GM18508 (cell line): ENCODE measurements around the gene ETV6.

ENCODE experiments used
- ATAC-seq: cut with Tn5 transposase; IDR thresholded peaks from one replicate; pipeline ENCODE4 v1.9.1; 2021; ENCODE audit warnings: moderate number of reproducible peaks; ENCODE audit not compliant: insufficient read depth, unreplicated experiment

The ETV6 gene

DNA sequence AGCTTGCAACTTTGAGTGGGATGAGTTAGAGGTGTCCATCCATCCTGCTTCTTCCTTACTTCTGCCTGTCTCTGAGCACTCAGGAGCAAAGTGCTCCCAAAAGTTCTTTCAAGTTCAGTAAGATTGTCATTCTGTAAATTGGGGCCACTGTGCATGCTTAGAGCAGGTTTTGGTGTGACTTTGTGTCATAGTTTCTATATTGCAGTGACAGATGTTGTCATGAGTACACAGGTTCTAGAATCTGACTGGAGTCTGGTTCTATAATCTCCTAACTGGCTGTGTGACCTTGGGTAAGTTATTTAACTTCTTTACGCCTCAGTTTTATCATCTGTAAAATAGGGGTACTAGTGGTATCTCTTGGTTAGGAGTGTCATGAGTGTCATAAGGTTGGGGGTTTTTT is 218.6 kb downstream of the ETV6 start:
- ATAC-seq = no peak

DNA sequence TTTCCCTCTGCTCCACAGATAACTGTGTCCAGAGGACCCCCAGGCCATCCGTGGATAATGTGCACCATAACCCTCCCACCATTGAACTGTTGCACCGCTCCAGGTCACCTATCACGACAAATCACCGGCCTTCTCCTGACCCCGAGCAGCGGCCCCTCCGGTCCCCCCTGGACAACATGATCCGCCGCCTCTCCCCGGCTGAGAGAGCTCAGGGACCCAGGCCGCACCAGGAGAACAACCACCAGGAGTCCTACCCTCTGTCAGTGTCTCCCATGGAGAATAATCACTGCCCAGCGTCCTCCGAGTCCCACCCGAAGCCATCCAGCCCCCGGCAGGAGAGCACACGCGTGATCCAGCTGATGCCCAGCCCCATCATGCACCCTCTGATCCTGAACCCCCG is 219.9 kb downstream of the ETV6 start:
- no peak for ATAC-seq

DNA sequence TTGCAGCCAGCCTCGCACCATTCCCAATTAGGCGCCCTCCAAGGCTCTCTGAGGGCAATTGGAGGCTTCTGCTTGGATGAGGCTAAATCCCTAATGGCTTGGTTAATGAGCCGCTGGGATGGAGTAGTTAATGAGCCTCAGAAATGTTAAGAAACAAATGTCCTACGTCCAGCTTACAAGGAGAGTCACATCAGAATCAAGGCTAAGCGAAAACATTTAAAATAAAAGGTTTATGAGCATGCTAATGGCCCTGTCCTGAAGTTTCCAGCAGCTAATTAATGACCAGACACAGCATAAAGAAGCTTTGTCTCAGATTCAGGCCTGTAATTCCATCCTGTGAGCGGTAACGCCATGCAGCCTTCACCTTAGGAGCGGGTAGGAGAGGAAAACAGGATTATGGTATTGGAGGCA is 220.6 kb downstream of the ETV6 start:
- no peak for ATAC-seq

DNA sequence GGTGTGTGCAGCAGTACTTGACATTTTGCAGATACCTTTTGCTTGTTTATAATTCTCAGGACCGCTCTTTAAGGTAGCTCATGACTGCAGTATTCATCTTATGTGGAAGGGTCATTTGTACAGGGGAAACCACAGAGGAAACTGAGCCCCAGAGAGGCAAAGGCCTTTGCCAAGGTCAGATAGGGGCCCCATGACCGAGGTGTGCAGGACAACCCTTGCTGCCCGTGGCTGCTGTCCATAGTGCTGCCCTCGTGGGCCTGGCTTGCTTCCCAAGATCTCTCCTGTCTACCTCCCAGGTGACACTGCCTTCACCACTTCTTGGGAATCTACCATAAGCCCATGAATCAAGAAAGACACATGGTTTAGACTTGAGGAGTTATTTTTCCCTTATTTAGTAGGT is 222.6 kb downstream of the ETV6 start:
- ATAC-seq = no peak

DNA sequence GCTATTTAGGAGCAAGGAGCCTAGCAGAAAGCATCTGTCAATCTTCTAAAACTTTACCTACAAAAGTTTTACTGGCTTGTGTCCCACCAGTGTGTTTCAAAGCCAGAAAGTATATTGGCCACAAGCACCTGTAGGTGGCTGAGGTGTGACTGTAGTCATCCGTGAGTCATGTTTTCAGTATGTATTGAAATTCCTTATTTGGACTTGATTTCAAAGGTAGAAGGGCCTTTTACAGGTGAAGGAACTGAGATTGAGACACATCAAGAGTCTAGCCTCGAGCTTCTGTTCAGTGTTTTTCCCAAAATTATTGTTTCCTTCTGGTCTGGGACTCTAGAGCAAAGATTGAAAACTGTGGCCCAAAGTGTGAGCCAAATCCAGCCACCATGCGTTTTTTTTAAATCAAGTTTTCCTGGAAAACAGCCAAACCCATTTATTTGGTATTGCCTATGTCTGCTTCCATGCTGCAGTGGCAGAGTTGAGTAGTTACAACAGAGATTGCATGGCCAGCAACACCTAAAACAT is 226.0 kb downstream of the ETV6 start:
- no peak for ATAC-seq

DNA sequence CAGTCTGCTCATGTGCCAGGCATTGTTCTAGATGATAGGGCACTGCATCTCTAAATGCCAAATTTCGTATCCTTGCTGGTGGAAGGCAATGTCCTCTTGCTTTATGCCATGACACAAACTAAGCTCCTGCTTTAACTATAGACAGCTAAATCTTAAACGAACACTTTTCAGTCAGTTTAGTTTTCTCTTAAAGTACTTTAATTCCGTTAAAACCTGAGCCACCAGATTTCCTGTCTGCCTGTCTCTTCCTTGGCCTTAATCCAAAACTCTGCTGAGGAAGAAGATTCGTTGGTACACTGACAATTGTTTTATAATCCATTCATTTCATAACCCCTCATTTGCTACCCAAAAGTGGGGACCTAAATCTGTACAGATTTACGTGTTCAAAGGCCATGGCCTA is 226.8 kb downstream of the ETV6 start:
- no peak for ATAC-seq

DNA sequence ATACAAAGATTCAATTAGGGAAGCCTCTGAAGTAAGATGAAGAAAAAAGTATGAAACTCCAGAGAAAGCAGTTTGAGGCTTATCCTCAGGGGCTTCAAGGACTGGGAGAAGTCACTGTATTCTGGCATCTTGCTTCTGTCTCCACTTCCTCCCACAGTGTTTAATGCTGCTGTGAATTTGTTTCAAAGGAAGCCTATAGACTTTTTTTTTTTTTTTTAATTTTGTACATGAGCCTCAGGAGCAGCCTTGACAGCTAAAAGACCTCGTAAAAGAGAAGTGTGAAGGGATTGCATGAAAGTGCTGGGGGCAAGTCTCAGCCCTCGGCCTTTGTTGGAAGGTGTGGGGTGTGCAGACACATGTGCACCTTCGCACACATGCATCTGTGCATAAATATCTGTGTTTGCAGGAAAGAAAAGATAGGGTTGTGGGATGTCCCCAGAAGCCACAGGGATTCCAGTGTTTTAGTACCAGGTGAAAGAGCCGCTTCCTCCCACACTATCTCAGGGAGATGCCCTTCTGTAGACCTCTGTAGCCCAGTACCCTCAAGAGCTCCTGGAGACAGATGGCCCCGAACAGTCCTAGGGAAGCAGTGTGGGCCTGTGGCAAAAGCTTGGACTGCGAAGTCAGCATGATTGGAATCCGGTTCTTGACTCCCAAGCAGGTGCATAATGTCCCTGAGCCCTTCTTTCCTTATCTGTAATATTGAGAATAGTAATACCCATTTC is 227.8 kb downstream of the ETV6 start:
- ATAC-seq = no peak

- no peak for ATAC-seq
Measured at GRCh38 chr12:11877869-11878780, 228.7 kb downstream of the ETV6 start.

DNA sequence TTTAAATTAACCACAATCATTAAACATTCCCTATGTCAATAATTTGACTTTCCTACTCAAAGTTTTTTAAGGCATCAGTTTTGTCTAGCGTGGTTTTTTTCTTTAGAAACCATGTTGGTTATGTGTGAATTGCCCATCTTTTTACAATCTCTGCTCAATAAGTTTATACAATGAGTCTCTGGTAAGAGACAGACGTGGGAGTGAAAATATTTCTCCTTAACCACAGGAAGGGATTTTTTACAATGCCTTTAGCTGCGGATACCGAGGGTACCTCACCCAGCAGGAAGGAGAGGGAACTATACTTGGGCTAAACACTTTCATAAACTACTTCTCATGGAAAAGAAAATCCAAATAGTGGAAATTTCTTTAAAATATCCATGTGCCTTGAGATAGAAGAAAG is 229.8 kb downstream of the ETV6 start:
- no peak for ATAC-seq

GRCh38 chr12:11880381-11880780 is 230.9 kb downstream of the ETV6 start:
- ATAC-seq = no peak

DNA sequence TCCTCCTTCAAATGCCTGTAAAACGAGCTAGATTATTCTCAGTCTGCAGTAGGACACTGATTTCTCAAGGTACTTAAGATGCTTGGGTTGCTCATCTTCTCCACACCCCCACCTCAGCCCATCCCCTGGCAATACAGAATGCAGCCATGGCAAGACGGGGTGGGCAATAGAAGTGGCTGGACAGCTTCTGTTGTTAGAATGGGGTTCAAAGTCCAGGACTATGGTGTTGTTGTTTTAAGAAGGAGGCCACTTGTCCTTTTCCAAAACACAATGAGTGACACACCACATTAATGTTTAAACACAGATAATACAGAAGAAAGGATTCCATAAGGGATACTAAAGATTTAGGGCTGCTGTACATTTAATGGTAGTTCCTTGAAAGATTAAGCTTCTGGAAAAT is 232.4 kb downstream of the ETV6 start:
- ATAC-seq = no peak

DNA sequence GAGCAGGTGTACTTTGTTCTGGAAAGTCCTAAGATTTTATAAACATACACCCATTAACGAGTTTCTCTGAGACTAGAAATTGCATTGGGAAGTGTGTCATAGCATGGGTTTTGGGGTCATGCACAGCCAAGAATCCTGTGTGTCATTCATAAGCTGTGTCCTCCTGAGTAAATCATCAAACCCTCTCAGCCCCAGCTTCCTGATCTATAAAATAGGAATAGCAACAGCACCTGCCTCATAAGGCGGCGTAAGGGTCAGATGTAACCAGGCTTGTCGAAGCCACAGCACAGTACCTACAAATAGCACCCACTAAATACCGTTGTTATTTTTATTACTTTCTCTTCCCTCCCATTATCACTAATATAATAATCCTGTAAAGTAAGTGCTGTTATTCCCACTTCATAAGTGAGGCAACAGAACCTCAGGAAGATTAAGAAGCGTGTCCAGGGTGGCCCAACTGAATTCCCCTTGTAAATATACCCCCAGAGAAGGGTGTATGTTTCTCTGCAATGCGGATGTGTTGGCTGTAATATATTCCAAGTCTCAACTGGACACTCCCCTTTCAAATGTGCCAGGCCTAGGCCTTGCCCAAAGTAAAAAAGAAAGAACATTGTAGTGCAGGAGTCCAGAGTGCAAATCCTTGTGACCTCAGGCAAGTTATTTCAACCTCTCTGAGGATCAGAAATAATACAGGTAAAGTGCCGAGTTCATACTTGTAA is 233.0 kb downstream of the ETV6 start:
- ATAC-seq = no peak

DNA sequence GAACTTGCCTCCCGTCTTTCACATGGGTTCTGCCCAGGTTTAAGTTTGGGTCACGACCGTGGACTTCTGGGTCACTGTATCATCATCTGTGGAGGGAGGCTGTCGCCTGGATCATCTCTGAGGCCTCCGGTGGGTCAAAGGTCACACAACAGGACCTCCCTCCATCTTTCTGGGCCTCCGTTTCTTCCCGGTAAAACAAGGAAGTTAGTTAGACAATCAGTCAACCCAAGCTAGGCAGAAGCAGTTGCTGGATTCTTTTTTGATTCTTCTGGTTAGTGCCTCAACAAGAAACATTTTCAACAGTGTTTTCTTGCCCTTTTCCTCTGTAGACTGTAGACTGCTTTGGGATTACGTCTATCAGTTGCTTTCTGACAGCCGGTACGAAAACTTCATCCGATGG is 234.6 kb downstream of the ETV6 start:
- ATAC-seq = no peak

- no peak for ATAC-seq
Measured at GRCh38 chr12:11884706-11885105, 235.2 kb downstream of the ETV6 start.

DNA sequence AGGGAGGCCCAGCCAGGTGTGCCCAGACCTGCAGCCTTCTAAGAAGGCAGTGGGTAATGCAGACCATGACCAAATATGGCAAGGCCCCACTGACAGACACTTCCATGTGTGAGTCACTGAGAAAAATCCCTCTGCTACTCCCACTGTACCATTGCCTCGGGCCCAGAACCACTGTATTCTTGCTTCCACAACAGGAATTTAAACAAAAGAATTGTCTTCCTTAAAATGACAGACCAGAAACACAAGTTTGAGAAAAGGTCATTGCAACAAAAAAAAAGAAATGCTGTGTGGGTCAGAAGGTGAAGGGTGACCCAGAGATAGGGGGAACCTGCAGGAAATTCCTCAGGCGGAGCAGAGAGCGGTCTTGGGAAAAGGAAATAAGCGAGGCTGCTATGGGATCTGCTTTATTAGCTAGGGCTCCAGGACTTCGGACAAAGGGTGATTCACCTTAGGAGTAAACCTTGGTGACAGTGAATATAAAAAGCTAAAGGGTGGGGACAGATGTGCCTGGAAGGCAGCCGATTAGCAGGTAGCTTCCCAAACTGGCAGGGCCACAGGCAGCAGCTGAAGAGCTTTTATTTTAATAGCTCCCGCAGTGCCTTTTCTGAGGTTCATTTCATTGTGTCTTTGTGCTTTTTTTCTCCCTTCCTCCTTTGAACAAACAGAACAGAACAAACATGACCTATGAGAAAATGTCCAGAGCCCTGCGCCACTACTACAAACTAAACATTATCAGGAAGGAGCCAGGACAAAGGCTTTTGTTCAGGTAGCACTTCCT is 236.0 kb downstream of the ETV6 start:
- ATAC-seq = no peak

DNA sequence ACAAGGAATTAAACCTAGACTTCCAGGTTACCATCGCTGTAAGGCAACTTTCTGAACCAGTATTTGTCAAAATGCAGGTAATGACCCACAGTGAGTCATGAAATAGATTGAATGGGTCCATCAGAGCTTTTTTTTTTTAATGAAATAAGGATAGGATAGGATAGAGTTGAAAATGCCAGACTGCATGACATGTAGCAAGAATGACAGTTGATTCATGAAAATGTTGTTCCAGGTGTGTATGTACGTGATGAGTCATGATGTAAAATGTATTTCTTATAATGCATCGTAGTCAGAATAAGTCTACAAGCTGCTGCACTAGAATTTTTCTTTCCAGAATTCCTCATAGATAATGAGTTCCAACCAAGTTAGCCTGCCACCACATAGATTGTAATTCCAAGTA is 236.9 kb downstream of the ETV6 start:
- no peak for ATAC-seq

GRCh38 chr12:11888029-11888428 is 238.6 kb downstream of the ETV6 start:
- ATAC-seq = no peak

GRCh38 chr12:11891346-11891745 is 241.9 kb downstream of the ETV6 start:
- ATAC-seq = no peak

GRCh38 chr12:11891754-11892386 is 242.4 kb downstream of the ETV6 start:
- no peak for ATAC-seq

- no peak for ATAC-seq
Measured at GRCh38 chr12:11893998-11894397, 244.5 kb downstream of the ETV6 start.
